ENCODE data around the gene SLU7. TPM values are rescaled to one million over a fixed set of nuclear protein-coding genes. Genes with fewer than 3 reads are reported as not detected.

SLU7 gene
- total RNA-seq, 2 experiments from 2014 or later = 99.9 to 106 TPM

DNA sequence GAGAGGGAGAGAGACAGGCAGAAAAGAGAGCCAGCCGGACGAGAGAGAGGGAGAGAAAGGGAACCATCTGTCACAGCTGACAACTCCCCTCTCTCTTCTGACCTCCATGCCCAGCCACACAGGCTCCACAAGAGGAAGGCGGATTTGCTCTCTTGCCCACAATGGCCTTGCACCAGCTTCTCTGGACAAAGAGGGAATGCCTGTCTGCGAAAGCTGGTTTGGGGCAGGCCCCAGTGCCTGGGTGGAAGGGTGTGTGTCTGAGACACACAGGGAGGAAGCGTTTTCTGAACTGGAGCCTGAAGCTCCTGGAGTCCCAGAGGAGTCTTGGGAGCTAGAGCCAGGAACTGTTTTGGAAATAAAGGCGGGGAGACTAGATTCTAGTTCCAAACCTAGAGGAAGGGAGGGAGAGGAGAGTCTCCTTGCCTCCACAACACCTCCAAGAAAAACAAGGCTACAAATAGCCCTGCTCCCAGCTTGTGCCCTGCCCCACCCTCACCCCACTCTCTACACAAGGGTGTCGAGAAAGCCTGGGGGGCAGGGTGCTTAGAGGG lies 60.9 kb downstream of the SLU7 start:
- no peak for ATAC-seq (ENCODE audit: poor library complexity)
- H3K9me3 Mint-ChIP-seq = no peaks in the 10 kb centered on the region

DNA sequence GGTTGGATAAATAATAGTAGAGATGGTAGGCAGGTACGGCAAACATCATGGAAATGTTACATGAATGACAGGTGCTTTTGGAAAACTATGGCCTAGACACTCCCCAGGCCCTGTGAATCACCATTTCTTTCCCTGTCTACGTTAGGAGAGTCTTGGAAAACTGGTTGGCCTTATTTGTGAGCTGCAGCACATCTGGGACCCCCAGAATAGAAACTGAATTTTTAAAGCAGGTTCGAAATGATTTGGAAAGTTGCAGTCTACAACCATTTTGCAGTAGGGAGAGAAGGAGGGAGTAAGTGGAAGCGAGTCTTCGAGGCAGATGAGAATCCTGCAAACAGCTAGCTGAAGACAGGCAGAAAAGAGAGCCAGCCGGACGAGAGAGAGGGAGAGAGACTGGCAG lies 61.5 kb downstream of the SLU7 start:
- Mint-ChIP-seq H3K36me3 (ENCODE audit: low read depth) (no peaks in the 10 kb centered on the region), H3K4me3 (no peak overlapping the region), H3K9me3 (no peaks in the 10 kb centered on the region), H3K27ac (no peak overlapping the region), H3K27me3 (peaks cover 8% of the 10 kb centered on the region), H3K4me1 (ENCODE audit: low read depth) (no peaks in the 10 kb centered on the region)
- no peak for DNase-seq
- no peak overlapping the region for H3K27ac ChIP-seq (ENCODE audit: low read depth in 1 of 2, low read length in 2 of 2)
- no peak overlapping the region for H3K4me3 ChIP-seq (ENCODE audit: low read length)
- intact Hi-C loops (cut with DNase I, micrococcal nuclease) = no loop called here
- no peaks in the 10 kb centered on the region for H3K4me1 ChIP-seq (ENCODE audit: insufficient read depth, low read length)
- peaks cover 0 to 2% of the 10 kb centered on the region in 2 experiments for H3K27me3 ChIP-seq (ENCODE audit: control insufficient read depth in 1 of 2, insufficient read depth in 2 of 2, low read length in 2 of 2)
- ATAC-seq (ENCODE audit: poor library complexity) = no peak
- ChIA-PET POLR2A (no interaction called here), CTCF (interaction anchor here (1.3 kb wide), 1 partner anchor 12 kb away, joined by 3 read pairs; no protein-coding TSS in a partner anchor)
- H3K9me3 ChIP-seq (ENCODE audit: control insufficient read depth in 1 of 2, insufficient read depth in 1 of 2, low read length in 2 of 2) = no peaks in the 10 kb centered on the region
- TF ChIP-seq, protein P1, sequence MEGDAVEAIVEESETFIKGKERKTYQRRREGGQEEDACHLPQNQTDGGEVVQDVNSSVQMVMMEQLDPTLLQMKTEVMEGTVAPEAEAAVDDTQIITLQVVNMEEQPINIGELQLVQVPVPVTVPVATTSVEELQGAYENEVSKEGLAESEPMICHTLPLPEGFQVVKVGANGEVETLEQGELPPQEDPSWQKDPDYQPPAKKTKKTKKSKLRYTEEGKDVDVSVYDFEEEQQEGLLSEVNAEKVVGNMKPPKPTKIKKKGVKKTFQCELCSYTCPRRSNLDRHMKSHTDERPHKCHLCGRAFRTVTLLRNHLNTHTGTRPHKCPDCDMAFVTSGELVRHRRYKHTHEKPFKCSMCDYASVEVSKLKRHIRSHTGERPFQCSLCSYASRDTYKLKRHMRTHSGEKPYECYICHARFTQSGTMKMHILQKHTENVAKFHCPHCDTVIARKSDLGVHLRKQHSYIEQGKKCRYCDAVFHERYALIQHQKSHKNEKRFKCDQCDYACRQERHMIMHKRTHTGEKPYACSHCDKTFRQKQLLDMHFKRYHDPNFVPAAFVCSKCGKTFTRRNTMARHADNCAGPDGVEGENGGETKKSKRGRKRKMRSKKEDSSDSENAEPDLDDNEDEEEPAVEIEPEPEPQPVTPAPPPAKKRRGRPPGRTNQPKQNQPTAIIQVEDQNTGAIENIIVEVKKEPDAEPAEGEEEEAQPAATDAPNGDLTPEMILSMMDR (IDR thresholded peaks at IDR 0.05) = no peak
- H3K36me3 ChIP-seq (ENCODE audit: insufficient read depth, low read length) = no peaks in the 10 kb centered on the region

More for the DNA sequence above, 60.9 kb downstream of the SLU7 start:
- Mint-ChIP-seq H3K27me3 (peaks cover 11% of the 10 kb centered on the region), H3K4me1 (ENCODE audit: low read depth) (no peaks in the 10 kb centered on the region), H3K4me3 (no peak overlapping the region), H3K36me3 (ENCODE audit: low read depth) (no peaks in the 10 kb centered on the region), H3K27ac (no peak overlapping the region)
- Histone ChIP-seq H3K27me3 (ENCODE audit: control insufficient read depth in 1 of 2, insufficient read depth in 2 of 2, low read length in 2 of 2) (peaks cover 0 to 2% of the 10 kb centered on the region in 2 experiments), H3K27ac (ENCODE audit: low read depth in 1 of 2, low read length in 2 of 2) (no peak overlapping the region), H3K9me3 (ENCODE audit: control insufficient read depth in 1 of 2, insufficient read depth in 1 of 2, low read length in 2 of 2) (no peaks in the 10 kb centered on the region), H3K4me1 (ENCODE audit: insufficient read depth, low read length) (no peaks in the 10 kb centered on the region), H3K4me3 (ENCODE audit: low read length) (no peak overlapping the region), H3K36me3 (ENCODE audit: insufficient read depth, low read length) (no peaks in the 10 kb centered on the region)
- ChIA-PET POLR2A (no interaction called here), CTCF (interaction anchor here (1.3 kb wide), 1 partner anchor 12 kb away, joined by 3 read pairs; no protein-coding TSS in a partner anchor)
- intact Hi-C loops (cut with DNase I, micrococcal nuclease) = no loop called here
- TF ChIP-seq, protein P1 (IDR thresholded peaks at IDR 0.05) = no peak
- DNase-seq = no peak

DNA sequence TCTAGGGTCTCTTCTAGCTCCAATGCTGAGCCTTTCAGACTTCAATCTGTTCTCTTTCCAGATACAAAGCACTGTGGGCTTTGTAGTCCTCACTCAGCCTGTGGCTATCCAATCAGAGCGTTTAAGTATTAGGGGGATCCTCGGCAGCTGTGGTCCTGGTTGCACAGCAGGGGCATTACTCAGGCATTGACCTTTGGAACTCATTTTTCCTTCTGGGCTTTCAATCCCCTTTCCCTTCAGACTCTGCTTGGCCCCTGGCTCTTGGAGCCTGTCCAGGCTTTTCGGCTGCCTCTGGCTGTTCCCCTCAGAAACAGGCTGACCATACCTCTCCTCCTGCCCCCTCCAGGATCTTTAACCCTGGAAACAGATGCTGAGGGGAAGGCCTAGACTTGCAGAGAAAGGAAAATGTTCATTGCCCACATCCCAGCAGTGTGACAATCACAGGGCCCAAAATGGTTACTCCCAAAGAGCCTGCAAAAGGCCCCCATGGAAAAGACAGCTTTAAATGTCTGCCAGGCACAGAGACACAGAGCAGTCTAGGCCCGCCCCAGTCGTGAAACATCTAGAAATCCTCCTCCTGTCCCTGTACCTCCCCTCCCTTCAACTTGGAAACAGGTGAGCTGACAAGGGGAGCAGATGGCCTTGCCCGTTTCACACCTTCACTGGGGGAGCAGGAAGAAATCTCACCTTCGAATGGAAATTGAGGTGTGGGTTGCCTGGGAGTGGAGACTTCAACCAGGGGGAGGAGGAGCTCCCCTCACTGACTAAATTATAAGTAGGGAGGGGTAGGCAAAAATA lies 62.1 kb downstream of the SLU7 start:
- Histone ChIP-seq H3K4me3 (ENCODE audit: low read length) (no peak overlapping the region), H3K27ac (ENCODE audit: low read depth in 1 of 2, low read length in 2 of 2) (no peak overlapping the region), H3K36me3 (ENCODE audit: insufficient read depth, low read length) (no peaks in the 10 kb centered on the region), H3K4me1 (ENCODE audit: insufficient read depth, low read length) (no peaks in the 10 kb centered on the region), H3K27me3 (ENCODE audit: control insufficient read depth in 1 of 2, insufficient read depth in 2 of 2, low read length in 2 of 2) (peaks cover 0 to under 1% of the 10 kb centered on the region in 2 experiments), H3K9me3 (ENCODE audit: control insufficient read depth in 1 of 2, insufficient read depth in 1 of 2, low read length in 2 of 2) (no peaks in the 10 kb centered on the region)
- ChIA-PET POLR2A (no interaction called here), CTCF (interaction anchor here (1.3 kb wide), 1 partner anchor 11 kb away, joined by 3 read pairs; no protein-coding TSS in a partner anchor)
- no peaks in the 10 kb centered on the region for H3K36me3 Mint-ChIP-seq (ENCODE audit: low read depth)
- no peaks in the 10 kb centered on the region for H3K9me3 Mint-ChIP-seq
- H3K27me3 Mint-ChIP-seq = peaks cover 1% of the 10 kb centered on the region
- TF ChIP-seq, protein P1 (IDR thresholded peaks at IDR 0.05) = no peak
- H3K4me3 Mint-ChIP-seq = no peak overlapping the region
- H3K4me1 Mint-ChIP-seq (ENCODE audit: low read depth) = no peaks in the 10 kb centered on the region
- DNase-seq = no peak
- intact Hi-C loops (cut with DNase I, micrococcal nuclease) = no loop called here
- H3K27ac Mint-ChIP-seq = no peak overlapping the region
- no peak for ATAC-seq (ENCODE audit: poor library complexity)

Data from CD4-positive, alpha-beta T cell (primary cell).